HG03571 (cell line): Measurements from ENCODE around the gene HRH2.

Source experiments
- ATAC-seq: cut with Tn5 transposase; IDR thresholded peaks from one replicate; pipeline ENCODE4 v1.9.1; 2021; ENCODE audit not compliant: unreplicated experiment

Gene HRH2

GRCh38 chr5:175690586-175690985 lies 32.7 kb downstream of the HRH2 start:
- no peak for ATAC-seq

- no peak for ATAC-seq
Measured at GRCh38 chr5:175691761-175692160, 33.9 kb downstream of the HRH2 start.

- no peak for ATAC-seq
Measured at GRCh38 chr5:175692235-175692995, 34.5 kb downstream of the HRH2 start.

GRCh38 chr5:175692996-175693710 lies 35.3 kb downstream of the HRH2 start:
- no peak for ATAC-seq

GRCh38 chr5:175693741-175694140 lies 35.9 kb downstream of the HRH2 start:
- ATAC-seq = no peak

GRCh38 chr5:175694371-175695160 lies 36.7 kb downstream of the HRH2 start:
- ATAC-seq = no peak

GRCh38 chr5:175695161-175696126 lies 37.6 kb downstream of the HRH2 start:
- no peak for ATAC-seq

GRCh38 chr5:175696139-175696854 lies 38.4 kb downstream of the HRH2 start:
- no peak for ATAC-seq

GRCh38 chr5:175696855-175697198 lies 39.0 kb downstream of the HRH2 start:
- ATAC-seq = no peak

- no peak for ATAC-seq
Measured at GRCh38 chr5:175697846-175698245, 40.0 kb downstream of the HRH2 start.

GRCh38 chr5:175698401-175699115 lies 40.7 kb downstream of the HRH2 start:
- ATAC-seq = no peak

GRCh38 chr5:175700991-175701390 lies 43.1 kb downstream of the HRH2 start:
- ATAC-seq = no peak

- ATAC-seq = no peak
Measured at GRCh38 chr5:175701797-175702196, 43.9 kb downstream of the HRH2 start.

- ATAC-seq = no peak
Measured at GRCh38 chr5:175706499-175706898, 48.6 kb downstream of the HRH2 start.

GRCh38 chr5:175707751-175708375 lies 50.0 kb downstream of the HRH2 start:
- ATAC-seq = no peak

- no peak for ATAC-seq
Measured at GRCh38 chr5:175709276-175709781, 51.5 kb downstream of the HRH2 start.

GRCh38 chr5:175710326-175710725 lies 52.5 kb downstream of the HRH2 start:
- ATAC-seq = no peak

GRCh38 chr5:175711031-175711430 lies 53.2 kb downstream of the HRH2 start:
- ATAC-seq = no peak
